ENCODE results near the gene CDH15. TPM values are rescaled to one million over a fixed set of nuclear protein-coding genes. Genes with fewer than 3 reads are reported as not detected.

Gene CDH15
- total RNA-seq, 1 experiment from 2014 or later = 3.8 TPM

- TF ChIP-seq MAX (IDR thresholded peaks at IDR 0.05) (no peak), FOSL1 (IDR thresholded peaks at IDR 0.05; ENCODE audit: low read depth) (no peak), ZNF274 (IDR thresholded peaks at IDR 0.05; ENCODE audit: low read depth, low read length) (no peak), ELF1 (IDR thresholded peaks at IDR 0.05; ENCODE audit: borderline replicate concordance, low read depth) (no peak), EZH2phosphoT487 (IDR thresholded peaks at IDR 0.05; ENCODE audit: borderline replicate concordance) (no peak)
Measured at GRCh38 chr16:89166696-89167424, 4.7 kb upstream of the CDH15 start (continued).

DNA sequence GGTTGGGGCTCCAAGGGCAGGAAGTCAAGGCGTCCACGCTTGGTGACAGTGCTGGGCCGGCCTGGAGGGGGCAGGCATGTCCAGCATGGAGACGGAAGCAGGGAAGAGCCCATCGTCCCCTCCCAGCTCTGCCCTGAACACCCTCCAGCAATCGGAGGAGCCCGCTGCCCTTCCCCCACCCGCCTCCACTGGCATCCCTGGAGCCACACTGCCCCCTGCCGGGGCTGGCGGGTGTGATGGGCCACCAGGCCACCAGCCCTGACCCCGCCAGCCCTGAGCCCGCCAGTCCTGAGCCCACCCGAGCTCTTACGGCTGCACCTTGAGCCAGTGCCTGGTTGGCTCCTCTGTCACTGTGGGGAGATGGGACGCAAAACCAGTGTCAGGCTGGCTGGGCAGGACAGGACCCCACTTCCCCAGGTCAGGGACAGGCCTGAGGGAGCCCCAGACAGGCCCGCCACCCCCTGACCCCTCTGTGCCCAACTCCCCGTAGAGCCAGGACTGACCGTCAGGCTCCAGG lies 4.1 kb upstream of the CDH15 start:
- ATAC-seq (peak; percentile 56), DNase-seq (ENCODE audit: low read depth, low spot score) (peak; percentile 73)
- no peak for TF ChIP-seq SRF (IDR thresholded peaks at IDR 0.05; ENCODE audit: low read depth)
- TF ChIP-seq SIN3A (IDR thresholded peaks at IDR 0.05; ENCODE audit: low read depth) = no peak
- no peak for TF ChIP-seq JUND (IDR thresholded peaks at IDR 0.05)
- TF ChIP-seq, protein P1, sequence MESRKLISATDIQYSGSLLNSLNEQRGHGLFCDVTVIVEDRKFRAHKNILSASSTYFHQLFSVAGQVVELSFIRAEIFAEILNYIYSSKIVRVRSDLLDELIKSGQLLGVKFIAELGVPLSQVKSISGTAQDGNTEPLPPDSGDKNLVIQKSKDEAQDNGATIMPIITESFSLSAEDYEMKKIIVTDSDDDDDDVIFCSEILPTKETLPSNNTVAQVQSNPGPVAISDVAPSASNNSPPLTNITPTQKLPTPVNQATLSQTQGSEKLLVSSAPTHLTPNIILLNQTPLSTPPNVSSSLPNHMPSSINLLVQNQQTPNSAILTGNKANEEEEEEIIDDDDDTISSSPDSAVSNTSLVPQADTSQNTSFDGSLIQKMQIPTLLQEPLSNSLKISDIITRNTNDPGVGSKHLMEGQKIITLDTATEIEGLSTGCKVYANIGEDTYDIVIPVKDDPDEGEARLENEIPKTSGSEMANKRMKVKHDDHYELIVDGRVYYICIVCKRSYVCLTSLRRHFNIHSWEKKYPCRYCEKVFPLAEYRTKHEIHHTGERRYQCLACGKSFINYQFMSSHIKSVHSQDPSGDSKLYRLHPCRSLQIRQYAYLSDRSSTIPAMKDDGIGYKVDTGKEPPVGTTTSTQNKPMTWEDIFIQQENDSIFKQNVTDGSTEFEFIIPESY (IDR thresholded peaks at IDR 0.05; ENCODE audit: extremely low read depth, insufficient replicate concordance, low read length) = no peak
- TF ChIP-seq ZNF274 (IDR thresholded peaks at IDR 0.05; ENCODE audit: low read depth, low read length) = no peak
- no peak for TF ChIP-seq POLR2AphosphoS5 (IDR thresholded peaks at IDR 0.05; ENCODE audit: low read depth, low read length)
- peak in 2 of 3 experiments; percentile 97 to 98; a peak in 4 of 6 replicates for TF ChIP-seq CTCF (IDR thresholded peaks at IDR 0.05 in 2 of 3, conservative IDR thresholded peaks at IDR 0.05 in 1 of 3; ENCODE audit: borderline replicate concordance in 1 of 3, insufficient read depth in 1 of 3, low read depth in 2 of 3, low read length in 2 of 3)
- TF ChIP-seq RAD21 (IDR thresholded peaks at IDR 0.05; ENCODE audit: low read depth) = no peak
- TF ChIP-seq TCF7L2 (IDR thresholded peaks at IDR 0.05; ENCODE audit: borderline replicate concordance, extremely low read depth, insufficient read depth, insufficient read length) = peak; percentile 37
- TF ChIP-seq EZH2phosphoT487 (IDR thresholded peaks at IDR 0.05; ENCODE audit: borderline replicate concordance) = no peak
- TF ChIP-seq EZH2 (IDR thresholded peaks at IDR 0.05) = no peak
- no peak for TF ChIP-seq EGR1 (IDR thresholded peaks at IDR 0.05; ENCODE audit: low read depth)
- no peak for TF ChIP-seq FOSL1 (IDR thresholded peaks at IDR 0.05; ENCODE audit: low read depth)
- TF ChIP-seq YY1 (IDR thresholded peaks at IDR 0.05; ENCODE audit: extremely low read depth, insufficient replicate concordance, low read depth, low read length) = peak; percentile 51
- Histone ChIP-seq H3K9ac (ENCODE audit: low read length) (no peak overlapping the region), H3K4me2 (ENCODE audit: low read length) (peak overlapping the region; percentile 61), H3K9me3 (ENCODE audit: control insufficient read depth in 1 of 2, insufficient read depth in 1 of 2, low read depth in 1 of 2, low read length in 2 of 2) (no peaks in the 10 kb centered on the region), H3K27me3 (ENCODE audit: insufficient read depth, low read length) (no peaks in the 10 kb centered on the region), H3K4me1 (ENCODE audit: control insufficient read depth in 1 of 2, insufficient read depth in 2 of 2, low read length in 2 of 2) (peaks cover 24 to 40% of the 10 kb centered on the region in 2 experiments), H2AFZ (ENCODE audit: low read depth, low read length, poor library complexity, severe bottlenecking) (no peak overlapping the region), H3K4me3 (replicated peaks in 1 of 2; ENCODE audit: low read depth in 1 of 2, low read length in 2 of 2) (no peak overlapping the region), H3K9me2 (ENCODE audit: insufficient read depth) (no peaks in the 10 kb centered on the region), H3K36me3 (ENCODE audit: control insufficient read depth in 1 of 2, insufficient read depth in 2 of 2, low read length in 2 of 2) (no peaks in the 10 kb centered on the region), H4K20me1 (ENCODE audit: insufficient read depth) (no peaks in the 10 kb centered on the region), H3K27ac (ENCODE audit: low read depth, low read length) (peak overlapping the region; percentile 60; the same call in 1 of the 2 replicates), H3K79me2 (ENCODE audit: insufficient read depth, low read length) (no peaks in the 10 kb centered on the region)
- no TSS peak for BruUV-seq (replicated peaks)
- ChIA-PET POLR2A (interaction anchor here (1.2 kb wide), 1 partner anchor 358 kb away, joined by 3 read pairs; no protein-coding TSS in a partner anchor), RAD21 (ENCODE audit: low non-redundant PET in 1 of 2, low total read pairs in 2 of 2, uncharacterized antibody in 2 of 2, unreplicated experiment in 2 of 2) (interaction anchor here (0.6 to 1.5 kb wide), 7 partner anchors 25 to 355 kb away, joined by 3 to 8 read pairs (median 4); partner anchors contain the start of genes APRT (in 1 of the 2), GALNS (in 1 of the 2) and TRAPPC2L (in 1 of the 2)), CTCF (interaction anchor here (0.6 to 2.1 kb wide), 16 partner anchors 12 to 598 kb away, joined by 3 to 20 read pairs (median 4); partner anchors contain the start of genes APRT, GALNS and TRAPPC2L)
- intact Hi-C loops (cut with micrococcal nuclease) = loop anchor here (1.0 to 5.0 kb wide), 4 partner anchors 115 to 430 kb away; no protein-coding TSS in a partner anchor

Measured in HCT116 (cell line).